ENCODE results near the gene ZNF24. TPM values are rescaled to one million over a fixed set of nuclear protein-coding genes. Genes with fewer than 3 reads are reported as not detected.
A peak's percentile ranks its signal among the peaks of the same experiment; 100 is the strongest.

Gene ZNF24
- total RNA-seq, 4 donors from 2014 or later = 39.5 to 67.1 (median 43.4) TPM

GRCh38 chr18:35378574-35378896, 34.3 kb upstream of the ZNF24 start:
- no peak overlapping the region for H3K4me3 ChIP-seq
- H3K27ac ChIP-seq = no peak overlapping the region

GRCh38 chr18:35377875-35378573, 33.8 kb upstream of the ZNF24 start:
- H3K4me1 ChIP-seq = peaks cover 0 to 13% (median 3%) of the 10 kb centered on the region in 3 donors
- peak overlapping the region in 1 of 2 donors; percentile 86 for H3K4me3 ChIP-seq
- peaks cover 0 to 5% (median 0%) of the 10 kb centered on the region in 3 donors for H3K9me3 ChIP-seq
- peaks cover 0 to 10% of the 10 kb centered on the region in 2 donors for H3K36me3 ChIP-seq
- no peak for ATAC-seq
- H3K27ac ChIP-seq = no peak overlapping the region
- TF ChIP-seq POLR2AphosphoS5 (IDR thresholded peaks at IDR 0.05) (no peak), POLR2A (IDR thresholded peaks at IDR 0.05) (no peak), EP300 (IDR thresholded peaks at IDR 0.05) (no peak), CTCF (IDR thresholded peaks at IDR 0.05) (no peak)
- no peaks in the 10 kb centered on the region for H3K27me3 ChIP-seq
- 60 to 74% methylated on average over 6 to 14 of the region's 14 CpGs for WGBS, 2 donors (ENCODE audit: low coverage in 1 of 2)

More at GRCh38 chr18:35378574-35378896, 34.3 kb upstream of the ZNF24 start:
- Histone ChIP-seq H3K36me3 (peaks cover 0 to 5% of the 10 kb centered on the region in 2 donors), H3K9me3 (peaks cover 0 to 5% (median 0%) of the 10 kb centered on the region in 3 donors), H3K4me1 (peaks cover 0 to 13% (median 3%) of the 10 kb centered on the region in 3 donors), H3K27me3 (no peaks in the 10 kb centered on the region)
- TF ChIP-seq CTCF (IDR thresholded peaks at IDR 0.05) (no peak), POLR2A (IDR thresholded peaks at IDR 0.05) (no peak), EP300 (IDR thresholded peaks at IDR 0.05) (no peak)
- WGBS, 2 donors (ENCODE audit: low coverage in 1 of 2) = 53 to 59% methylated on average over 4 of the region's 4 CpGs
- ATAC-seq = no peak

- Histone ChIP-seq H3K4me1 (peaks cover 0 to 13% (median 3%) of the 10 kb centered on the region in 3 donors), H3K27me3 (no peaks in the 10 kb centered on the region), H3K9me3 (peaks cover 0 to under 1% (median 0%) of the 10 kb centered on the region in 3 donors), H3K36me3 (peaks cover 0 to 13% of the 10 kb centered on the region in 2 donors), H3K4me3 (peak within 1 kb of the TSS; percentile 69 to 86), H3K27ac (peak within 1 kb of the TSS in 2 of 4 donors; percentile 56 to 77)
- ATAC-seq = peak; percentile 91
- TF ChIP-seq CTCF (IDR thresholded peaks at IDR 0.05) (peak in 1 of 4 experiments; percentile 5), POLR2AphosphoS5 (IDR thresholded peaks at IDR 0.05) (no peak), EP300 (IDR thresholded peaks at IDR 0.05) (no peak), POLR2A (IDR thresholded peaks at IDR 0.05) (peak; percentile 9 to 36)
- 11 to 12% methylated on average over 7 to 9 of the region's 78 CpGs for WGBS, 2 donors (ENCODE audit: low coverage in 1 of 2)
These were observed 32.8 kb upstream of the ZNF24 start, which contains the start of gene ZNF396 for GRCh38 chr18:35376742-35377695. TSS of gene ZNF396 (minus strand) at chr18:35377337. CDS start at chr18:35374292, 3,045 bp downstream.

- peak overlapping the region; percentile 69 to 86 for H3K4me3 ChIP-seq
- H3K4me1 ChIP-seq = peaks cover 0 to 13% (median 3%) of the 10 kb centered on the region in 3 donors
- 34 to 50% methylated on average over 1 to 9 of the region's 13 CpGs for WGBS, 2 donors (ENCODE audit: low coverage in 1 of 2)
- no peaks in the 10 kb centered on the region for H3K9me3 ChIP-seq
- no peak for TF ChIP-seq CTCF (IDR thresholded peaks at IDR 0.05)
- no peak for TF ChIP-seq EP300 (IDR thresholded peaks at IDR 0.05)
- no peak for TF ChIP-seq POLR2A (IDR thresholded peaks at IDR 0.05)
- TF ChIP-seq POLR2AphosphoS5 (IDR thresholded peaks at IDR 0.05) = no peak
- H3K27ac ChIP-seq = peak overlapping the region in 2 of 4 donors; percentile 56 to 77
- ATAC-seq = peak; percentile 41
- peaks cover 0 to 13% of the 10 kb centered on the region in 2 donors for H3K36me3 ChIP-seq
- H3K27me3 ChIP-seq = no peaks in the 10 kb centered on the region
These were observed 32.1 kb upstream of the ZNF24 start for GRCh38 chr18:35376393-35376741.
